GM12891 (cell line): ENCODE results near the gene MED6.
A peak's percentile ranks its signal among the peaks of the same experiment; 100 is the strongest.

Source experiments
- DNase-seq: peaks from one replicate; pipeline ENCODE4 v3.0.0; 2011; ENCODE audit warnings: low spot score; ENCODE audit not compliant: insufficient read length
- FAIRE-seq: peaks from 2 replicates; lab custom pipeline; 2011; peaks lifted over from hg19 to GRCh38; lab: Jason Lieb, UNC
- PAX5 ChIP-seq: IDR thresholded peaks from 2 replicates; pipeline ENCODE4 v1.6.1; 2011; ENCODE audit warnings: low read length, moderate library complexity, mild to moderate bottlenecking; ENCODE audit not compliant: insufficient read depth, severe bottlenecking
- POLR2A ChIP-seq: IDR thresholded peaks from 2 replicates; pipeline ENCODE4 v1.6.1; 2011; ENCODE audit warnings: low read depth, low read length, control low read depth
- POLR2AphosphoS5 ChIP-seq: IDR thresholded peaks from 2 replicates; pipeline ENCODE4 v1.6.1; 2011; ENCODE audit warnings: low read depth, low read length, control low read depth
- POU2F2 ChIP-seq: IDR thresholded peaks from 2 replicates; pipeline ENCODE4 v1.6.1; 2011; ENCODE audit warnings: low read depth, mild to moderate bottlenecking, control low read depth, low read length, moderate library complexity
- SPI1 ChIP-seq: IDR thresholded peaks from 2 replicates; pipeline ENCODE4 v1.6.1; 2011; ENCODE audit warnings: low read depth, low read length, control low read depth
- TAF1 ChIP-seq: IDR thresholded peaks from 2 replicates; pipeline ENCODE4 v1.6.1; 2011; ENCODE audit warnings: low read depth, low read length, control low read depth

MED6 gene

DNA sequence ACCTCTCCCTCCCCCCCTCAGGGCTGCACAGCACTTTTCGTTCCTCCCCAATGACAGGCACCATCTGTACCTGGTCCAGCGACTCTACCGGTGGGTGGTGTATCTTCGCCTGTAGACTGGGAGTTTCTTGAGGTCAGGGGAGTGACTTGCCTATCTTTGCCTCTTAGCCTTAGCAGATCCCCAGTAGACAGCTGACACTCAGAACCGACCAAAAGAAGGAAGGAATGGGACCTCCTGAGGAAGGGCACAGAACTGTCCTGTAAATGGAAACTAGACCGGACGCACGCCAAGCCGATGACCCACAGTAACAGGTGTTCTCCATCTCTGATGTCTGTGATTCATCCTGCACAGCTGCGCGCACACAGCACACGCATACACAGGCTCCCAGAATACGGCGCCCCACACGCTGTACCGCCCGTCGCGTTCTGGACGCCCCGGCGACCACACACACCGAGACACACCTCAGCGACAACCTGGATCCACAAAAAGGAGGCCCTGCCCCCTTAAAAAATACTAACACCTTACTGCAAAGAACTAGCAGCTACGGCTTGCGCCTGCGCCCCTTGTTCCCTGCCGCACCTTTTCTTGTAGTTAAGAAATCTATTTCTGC lies 40.6 kb upstream of the MED6 start:
- DNase-seq, result peak; percentile 41
- FAIRE-seq, result peak; percentile 96
- peak; percentile 32; the same call in 1 of the 2 replicates for TF ChIP-seq POLR2A
- TF ChIP-seq POU2F2, result no peak

DNA sequence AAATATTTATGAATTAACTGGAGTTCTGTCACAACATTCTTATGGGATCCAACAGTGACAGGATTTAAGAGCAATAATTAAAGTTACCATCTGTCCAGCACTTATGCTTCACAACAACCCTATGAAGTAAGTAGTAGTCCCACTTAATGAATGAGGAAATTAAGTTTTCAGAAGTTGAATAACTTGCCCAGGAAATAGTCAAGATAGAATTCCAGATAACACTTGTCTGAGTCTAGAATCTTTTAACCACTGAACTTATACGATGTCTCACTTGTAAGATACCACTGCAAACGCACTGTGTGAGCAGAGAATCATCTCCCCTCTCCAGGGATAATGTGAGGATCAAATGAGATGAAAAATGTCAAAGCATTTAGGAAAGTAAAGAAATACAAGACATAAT lies 38.0 kb upstream of the MED6 start:
- no peak for FAIRE-seq
- TF ChIP-seq POU2F2 (no peak), PAX5 (no peak), POLR2AphosphoS5 (no peak), TAF1 (no peak), POLR2A (no peak), SPI1 (no peak)
- DNase-seq, result no peak

DNA sequence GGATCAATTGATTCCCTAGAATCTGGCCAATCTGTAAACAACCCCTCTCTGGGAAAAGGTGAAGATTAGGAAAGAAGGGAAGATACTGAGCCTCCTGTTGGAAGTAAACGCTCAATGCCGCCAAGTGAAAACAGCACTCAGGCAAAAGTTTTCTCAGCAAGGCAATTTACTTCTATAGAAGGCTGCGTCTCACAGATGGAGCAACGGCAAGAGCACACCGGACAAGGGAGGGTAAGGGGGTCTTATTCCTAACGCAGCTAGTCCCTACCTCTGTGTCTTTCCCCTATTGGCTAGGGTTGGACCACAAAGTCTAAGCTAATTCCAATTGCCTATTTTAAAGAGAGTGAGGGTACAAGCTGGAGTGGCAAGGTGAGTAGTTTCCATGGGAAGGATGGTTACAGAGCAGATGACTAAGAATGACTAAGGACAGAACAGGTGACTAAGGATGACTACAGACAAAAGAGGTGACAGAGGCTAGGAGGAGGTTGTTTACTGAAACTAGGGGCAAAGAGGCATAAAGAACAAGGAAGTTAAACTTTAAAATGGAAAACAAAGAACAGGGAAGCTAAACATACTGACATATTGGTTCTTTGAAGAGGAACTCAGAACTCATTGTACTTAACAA lies 35.6 kb upstream of the MED6 start:
- TF ChIP-seq TAF1, result no peak
- TF ChIP-seq POU2F2, result no peak
- no peak for TF ChIP-seq POLR2AphosphoS5
- no peak for TF ChIP-seq PAX5
- no peak for TF ChIP-seq SPI1
- no peak for TF ChIP-seq POLR2A
- FAIRE-seq (no peak), DNase-seq (no peak)

DNA sequence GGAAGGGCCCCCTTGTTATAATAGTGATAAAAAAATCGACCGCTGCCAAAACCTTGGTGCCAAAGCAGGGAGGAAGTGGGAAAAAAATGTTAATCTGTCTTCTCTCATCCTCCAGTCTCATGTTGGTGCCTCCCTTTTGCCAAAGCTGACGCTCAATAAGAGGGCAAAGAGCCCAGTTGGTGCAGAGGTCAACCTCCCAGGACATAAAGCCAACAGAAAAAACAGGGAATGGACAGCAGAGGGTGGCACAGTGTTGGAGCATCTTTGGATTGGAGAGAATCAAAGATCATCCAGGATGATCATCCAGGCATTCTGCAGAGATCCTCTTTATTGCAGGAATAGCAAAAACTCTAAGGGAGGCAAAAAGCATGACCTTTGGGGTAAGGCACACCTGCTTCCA lies 31.5 kb upstream of the MED6 start:
- DNase-seq (no peak), FAIRE-seq (no peak)
- TF ChIP-seq POLR2A (no peak), POU2F2 (no peak), POLR2AphosphoS5 (no peak)

DNA sequence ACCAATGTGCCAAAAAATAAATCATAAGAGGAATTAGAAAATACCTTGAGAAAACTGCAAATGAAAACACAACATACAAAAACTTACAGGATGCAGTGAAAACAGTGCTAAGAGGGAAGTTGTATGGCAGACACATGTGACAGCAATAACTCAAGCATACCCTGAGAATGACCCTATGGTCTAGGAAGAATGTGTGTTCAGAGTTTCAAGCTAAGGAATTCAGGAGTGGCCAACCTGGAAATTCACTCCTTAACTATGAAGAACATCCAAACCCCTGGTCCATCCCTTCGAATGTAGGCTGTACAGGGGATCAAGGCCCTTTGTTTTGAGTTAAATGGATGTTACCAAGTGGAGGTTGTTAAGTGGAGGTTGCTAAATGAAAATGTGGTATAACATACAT lies 24.5 kb upstream of the MED6 start:
- DNase-seq, result no peak
- TF ChIP-seq POLR2A (no peak), POU2F2 (no peak), POLR2AphosphoS5 (no peak), SPI1 (no peak), PAX5 (no peak), TAF1 (no peak)
- FAIRE-seq, result peak; percentile 61

DNA sequence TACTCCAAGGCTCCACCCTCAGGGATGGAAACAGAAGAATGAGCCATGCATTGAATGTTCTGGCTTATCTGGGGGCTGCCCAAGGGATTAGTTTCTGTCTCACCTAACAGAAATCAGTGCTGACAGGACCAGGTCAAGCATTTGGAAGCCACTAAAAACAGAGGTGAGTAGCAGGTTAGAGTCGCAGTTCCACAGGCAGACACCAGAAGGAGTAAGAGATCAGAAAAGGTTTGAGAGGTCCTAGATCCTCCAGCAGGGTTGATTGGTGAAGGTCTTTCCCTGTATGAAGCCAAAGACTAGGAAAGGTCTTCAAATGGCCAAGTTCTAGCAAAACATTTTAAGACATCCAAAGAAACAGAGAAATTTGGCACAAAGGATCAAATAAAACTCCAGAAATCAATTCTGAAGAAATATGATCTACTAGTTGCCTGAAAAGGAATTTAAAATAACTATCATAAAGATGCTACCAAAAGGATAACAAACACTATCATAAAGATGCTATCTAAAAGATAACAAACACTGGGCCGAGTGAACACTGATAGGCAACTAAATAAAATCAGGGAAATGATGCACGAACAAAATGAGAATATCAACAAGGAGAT lies 21.8 kb upstream of the MED6 start:
- DNase-seq (peak; percentile 32), FAIRE-seq (peak; percentile 85)
- TF ChIP-seq PAX5, result no peak
- no peak for TF ChIP-seq POLR2A
- TF ChIP-seq SPI1, result no peak
- no peak for TF ChIP-seq POU2F2
- no peak for TF ChIP-seq TAF1
- TF ChIP-seq POLR2AphosphoS5, result no peak

DNA sequence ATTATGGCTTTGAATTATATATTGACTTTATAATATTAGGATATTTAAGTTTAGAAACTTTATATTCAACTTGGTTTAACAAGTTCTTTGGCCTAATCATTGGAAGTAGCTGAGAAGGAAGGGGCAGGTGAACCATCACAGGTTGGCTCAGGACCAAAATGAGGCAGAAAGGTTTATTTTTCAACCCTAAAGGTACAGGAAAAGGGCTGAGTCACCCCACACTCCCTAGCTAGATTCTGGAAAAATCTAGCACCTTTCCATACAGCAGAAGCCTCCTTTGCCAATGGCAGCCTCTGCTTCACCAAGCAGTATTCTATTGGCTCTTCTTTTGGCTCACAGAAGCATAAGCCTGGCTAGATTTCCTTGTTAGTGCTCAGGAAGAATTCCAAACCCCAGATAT lies 19.3 kb upstream of the MED6 start:
- DNase-seq (no peak), FAIRE-seq (no peak)
- TF ChIP-seq TAF1 (no peak), PAX5 (no peak), POLR2AphosphoS5 (no peak), POLR2A (no peak)

DNA sequence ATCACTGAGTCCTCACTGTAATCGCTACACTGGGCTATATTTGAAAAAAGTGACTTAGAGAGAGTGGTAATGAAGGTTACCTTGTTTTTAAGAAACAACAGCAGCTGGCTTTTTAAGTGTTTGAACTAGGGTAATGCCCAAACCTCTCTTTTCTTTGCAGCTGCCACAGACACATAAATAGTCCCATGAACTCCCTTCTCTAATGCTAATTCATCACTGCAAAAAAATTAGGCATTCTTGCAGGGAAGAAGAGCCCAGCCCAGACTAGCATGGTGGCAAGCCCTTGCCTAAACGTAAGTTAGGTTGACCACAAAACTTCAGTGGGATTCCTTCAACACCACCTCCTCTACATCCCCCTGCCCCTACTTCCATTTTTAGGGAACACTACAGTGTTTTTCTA lies 17.9 kb upstream of the MED6 start:
- FAIRE-seq (no peak), DNase-seq (no peak)
- TF ChIP-seq TAF1 (no peak), PAX5 (no peak)

DNA sequence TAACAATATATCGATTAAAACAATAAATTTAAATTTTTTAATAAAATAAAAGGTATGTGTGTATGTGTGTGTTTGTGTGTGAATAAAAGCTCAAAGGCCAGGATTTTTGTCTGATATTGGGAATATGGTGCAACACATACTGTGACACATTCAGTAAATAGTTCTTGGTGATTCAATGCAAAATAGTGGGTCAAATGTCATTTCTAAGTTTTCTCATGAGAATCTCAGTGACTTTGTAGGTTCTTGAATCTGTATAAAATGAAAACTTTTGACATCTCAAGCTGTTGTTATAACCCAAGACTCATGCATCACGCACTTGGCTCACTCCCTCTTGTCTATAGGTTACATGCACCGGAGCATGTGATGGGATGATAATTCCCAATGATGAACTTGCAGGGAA lies 16.2 kb upstream of the MED6 start:
- no peak for DNase-seq
- FAIRE-seq, result no peak
- TF ChIP-seq PAX5 (no peak), POLR2A (no peak), SPI1 (no peak), TAF1 (no peak), POLR2AphosphoS5 (no peak), POU2F2 (no peak)

DNA sequence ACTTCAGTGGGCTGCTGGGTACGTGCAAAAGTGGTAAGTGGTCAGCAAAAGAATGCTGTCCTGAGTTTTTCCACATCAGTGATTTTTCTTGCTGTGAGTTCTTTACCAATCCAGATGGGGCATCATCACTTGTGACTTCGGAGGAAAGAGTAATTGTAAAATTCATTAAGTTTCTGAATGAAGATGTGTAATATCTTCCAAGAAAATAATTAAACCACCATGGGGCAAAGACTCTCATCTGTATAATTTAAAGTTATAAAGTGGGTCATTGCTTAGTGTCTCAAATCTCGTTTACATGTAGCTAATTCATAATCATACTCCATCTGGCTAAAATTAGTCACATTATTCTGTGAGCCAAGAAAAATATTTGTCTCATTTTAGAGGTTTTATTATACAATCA lies 10.8 kb upstream of the MED6 start:
- no peak for TF ChIP-seq POLR2A
- TF ChIP-seq POU2F2, result no peak
- no peak for TF ChIP-seq POLR2AphosphoS5
- no peak for TF ChIP-seq SPI1
- FAIRE-seq (no peak), DNase-seq (no peak)
